Raji (cell line): ENCODE data around the gene RIC3.

Experiments
- POLR2A ChIP-seq: IDR thresholded peaks from 2 replicates; pipeline ENCODE4 v1.6.1; 2011; ENCODE audit warnings: low read depth, low read length, control low read depth; ENCODE audit not compliant: insufficient read depth

The RIC3 gene

DNA sequence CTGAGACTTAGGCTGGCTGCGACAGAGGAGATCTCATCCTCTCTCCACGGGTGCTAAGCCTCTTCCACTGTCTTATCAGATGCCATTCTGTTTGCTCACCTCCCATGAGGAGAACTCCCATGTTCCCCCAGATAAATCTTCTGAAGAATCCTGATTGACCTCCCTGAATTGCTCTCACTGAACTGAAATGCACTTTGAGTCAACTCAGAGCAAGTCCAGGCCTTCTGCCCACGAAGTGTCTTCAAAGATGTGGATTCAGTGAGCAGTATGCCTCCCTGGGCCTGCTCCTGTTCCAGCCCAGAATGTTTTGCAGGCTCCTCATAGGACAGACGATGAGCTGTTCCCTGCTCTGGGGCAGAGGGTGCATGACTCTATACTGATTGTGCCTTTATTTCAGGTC is 70.5 kb downstream of the RIC3 start:
- TF ChIP-seq POLR2A: no peak

DNA sequence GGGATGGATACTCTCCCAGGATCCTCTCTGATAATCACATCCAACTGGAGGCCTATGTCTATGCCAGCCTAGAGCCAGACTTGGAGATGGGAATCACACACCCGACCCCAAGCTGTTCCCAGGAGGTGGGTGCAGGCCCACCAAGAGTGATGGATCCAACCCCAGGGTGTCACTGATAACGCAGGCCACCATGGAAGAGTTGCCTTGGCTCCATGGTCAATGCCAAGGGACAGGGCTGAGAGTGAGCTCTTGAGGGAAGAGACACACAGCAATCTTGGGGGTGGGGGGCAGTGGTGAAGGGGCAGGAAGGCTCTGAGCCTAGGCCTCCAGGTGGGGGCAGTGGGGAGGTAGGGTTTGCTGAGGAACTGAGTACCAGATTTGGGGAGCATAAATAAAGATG is 70.9 kb downstream of the RIC3 start:
- no peak for TF ChIP-seq POLR2A

- TF ChIP-seq POLR2A: no peak
Observed at GRCh38 chr11:8097468-8097867, 71.4 kb downstream of the RIC3 start.

DNA sequence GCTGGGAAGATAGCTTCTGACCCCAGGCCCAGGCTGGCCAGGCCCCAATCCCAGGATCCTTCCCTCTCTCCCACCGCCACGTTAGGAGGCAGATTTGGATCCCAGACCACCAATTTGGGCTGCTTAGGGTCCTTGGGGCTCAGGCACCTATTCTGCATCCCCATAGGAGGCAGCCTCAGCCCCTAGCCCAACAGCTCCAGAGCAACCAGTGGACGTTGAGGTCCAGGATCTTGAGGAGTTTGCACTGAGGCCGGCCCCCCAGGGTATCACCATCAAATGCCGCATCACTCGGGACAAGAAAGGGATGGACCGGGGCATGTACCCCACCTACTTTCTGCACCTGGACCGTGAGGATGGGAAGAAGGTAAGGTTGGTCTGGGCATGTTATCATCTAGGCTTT is 71.8 kb downstream of the RIC3 start:
- no peak for TF ChIP-seq POLR2A

- no peak for TF ChIP-seq POLR2A
Observed at GRCh38 chr11:8096575-8096974, 72.2 kb downstream of the RIC3 start.

DNA sequence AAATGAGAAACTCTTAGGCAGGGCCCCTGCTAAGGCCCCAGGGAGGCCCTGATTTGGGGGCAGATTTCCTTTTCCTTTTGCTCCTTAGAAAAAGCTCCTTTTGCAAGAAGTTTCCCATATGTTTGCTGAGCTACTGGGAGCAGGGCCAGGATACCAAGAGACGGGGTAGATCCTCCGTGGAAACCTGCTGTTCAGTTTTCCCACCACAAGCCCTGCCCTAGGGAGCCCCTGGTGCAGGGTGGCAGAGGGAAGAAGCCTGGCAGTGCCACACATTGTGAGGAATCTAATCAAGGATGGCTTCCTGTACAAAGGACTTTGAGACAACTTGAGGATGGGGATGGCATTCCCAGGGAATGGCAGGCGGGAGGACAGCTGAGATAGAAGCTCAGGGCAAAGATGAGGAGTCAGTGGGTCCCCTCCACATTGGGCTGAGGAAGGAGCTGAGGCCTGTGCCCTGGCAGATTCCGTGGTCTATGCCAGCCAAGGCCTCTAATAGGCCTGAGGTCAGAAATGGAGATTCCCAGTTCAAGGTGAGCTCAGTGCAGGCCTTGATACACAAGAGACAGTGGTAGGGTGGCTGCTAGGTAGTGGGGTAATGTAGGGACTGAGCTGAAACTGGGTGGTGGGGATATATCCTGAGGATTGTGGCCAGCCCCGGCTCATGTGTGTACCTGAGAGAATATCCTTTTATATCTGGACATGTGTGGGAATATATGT is 72.9 kb downstream of the RIC3 start:
- no peak for TF ChIP-seq POLR2A

- no peak for TF ChIP-seq POLR2A
Observed at GRCh38 chr11:8095371-8095770, 73.5 kb downstream of the RIC3 start.

DNA sequence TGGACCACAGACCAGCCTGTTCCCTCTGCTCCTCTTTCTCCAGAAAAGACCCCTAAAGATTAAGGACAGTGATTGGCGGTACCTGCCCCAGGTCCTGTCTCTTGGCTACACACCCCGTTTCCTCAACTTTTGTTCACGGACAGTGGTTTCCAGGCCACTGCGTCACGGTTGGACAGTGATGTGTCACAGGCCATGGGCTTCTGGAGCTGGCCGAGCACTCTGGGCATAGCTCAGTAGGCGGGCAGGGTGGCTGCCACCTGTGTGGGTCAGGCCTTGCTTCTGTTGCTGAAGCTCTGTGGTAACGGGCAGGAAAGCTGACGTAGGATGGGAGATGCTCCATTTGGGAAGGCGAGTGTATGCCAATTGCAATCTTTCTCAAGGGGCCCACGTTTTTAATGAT is 74.2 kb downstream of the RIC3 start:
- TF ChIP-seq POLR2A: no peak

DNA sequence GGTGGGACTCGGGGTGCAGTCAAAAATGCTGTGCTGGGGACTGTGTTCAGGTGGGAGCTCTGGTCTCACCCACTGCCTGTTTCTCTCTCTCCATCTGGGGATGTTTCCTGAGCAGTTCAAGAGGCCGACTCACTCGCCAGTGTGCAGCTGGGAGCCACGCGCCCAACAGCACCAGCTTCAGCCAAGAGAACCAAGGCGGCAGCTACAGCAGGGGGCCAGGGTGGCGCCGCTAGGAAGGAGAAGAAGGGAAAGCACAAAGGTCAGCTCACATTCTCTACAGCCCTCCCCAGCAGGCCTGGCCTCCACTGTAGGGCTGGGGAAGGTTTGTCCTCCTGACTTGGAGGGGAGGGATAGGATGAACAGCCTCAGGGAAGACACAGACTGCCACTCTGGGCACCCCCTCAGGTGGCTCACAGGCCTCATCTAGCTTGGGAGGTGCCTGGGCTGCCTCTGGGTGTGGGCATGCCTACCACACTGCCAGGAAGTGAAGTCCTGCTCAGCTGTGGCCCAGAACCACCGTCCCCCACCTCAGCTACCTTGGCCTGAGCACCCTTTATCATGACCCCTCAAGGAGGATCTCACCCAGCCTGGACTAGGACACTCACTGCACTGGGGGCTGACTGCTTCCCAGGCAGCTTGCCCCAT is 74.8 kb downstream of the RIC3 start:
- no peak for TF ChIP-seq POLR2A

DNA sequence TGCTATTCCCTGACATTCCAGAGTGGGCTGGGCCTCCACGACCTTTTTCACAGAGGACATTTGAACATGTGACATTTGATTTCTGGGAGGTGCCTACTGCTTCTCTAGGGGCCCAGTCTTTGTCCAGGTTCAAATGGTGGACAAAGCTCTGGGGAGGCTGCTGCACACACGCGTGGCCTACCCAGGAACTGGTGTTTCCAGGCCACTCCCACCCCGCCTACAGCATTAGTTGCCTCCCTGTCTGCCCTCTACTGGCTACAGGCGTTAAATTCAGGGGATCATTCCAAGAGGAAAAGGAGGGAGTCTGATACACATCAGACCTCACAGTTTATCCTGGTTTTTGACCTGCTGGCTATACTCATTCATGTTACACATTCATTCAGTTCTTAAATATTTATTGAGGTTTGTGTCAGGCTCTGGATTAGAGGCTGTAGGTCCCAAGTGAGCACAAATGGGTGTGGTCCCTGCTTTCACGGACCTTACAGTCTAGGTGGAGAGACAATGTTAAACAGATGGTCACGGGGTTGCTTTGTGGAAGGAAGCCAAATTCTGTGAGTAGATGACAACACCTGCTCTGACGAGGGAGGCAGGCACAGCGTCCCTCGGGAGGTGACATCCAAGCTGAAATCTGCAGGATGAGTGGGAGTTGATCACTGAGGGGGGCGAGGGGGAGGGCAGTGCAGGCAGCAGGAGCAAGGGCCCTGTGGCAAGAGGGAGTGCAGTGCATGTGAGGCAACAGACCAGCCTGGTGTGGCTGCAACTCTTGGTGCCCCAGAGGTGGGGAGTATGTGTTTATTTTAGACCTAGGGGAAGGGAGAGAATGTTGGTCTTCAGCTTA is 76.0 kb downstream of the RIC3 start:
- no peak for TF ChIP-seq POLR2A

DNA sequence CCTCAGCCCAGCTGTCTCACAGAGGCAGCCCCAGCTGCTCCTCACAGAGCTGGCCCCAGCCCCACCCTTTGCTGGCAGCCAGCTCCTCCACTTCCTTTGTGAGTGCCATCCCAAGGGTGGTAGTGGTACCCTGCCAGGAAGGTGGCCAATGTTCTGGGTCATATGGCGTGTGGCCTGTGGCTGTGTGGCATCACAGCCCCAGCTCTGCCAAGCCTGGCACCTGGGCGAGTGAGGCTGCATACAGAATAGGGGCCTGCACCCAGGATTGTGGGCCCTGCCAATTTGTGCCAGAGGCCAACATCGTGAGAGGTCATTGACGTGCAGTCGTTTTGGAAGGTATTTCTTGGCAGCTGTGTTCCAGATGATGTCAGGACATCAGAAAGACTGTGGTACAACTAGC is 77.1 kb downstream of the RIC3 start:
- TF ChIP-seq POLR2A: no peak

GRCh38 chr11:8090756-8091155 is 78.1 kb downstream of the RIC3 start:
- TF ChIP-seq POLR2A: no peak

GRCh38 chr11:8089791-8090510 is 78.9 kb downstream of the RIC3 start:
- TF ChIP-seq POLR2A: no peak

GRCh38 chr11:8087756-8088155 is 81.1 kb downstream of the RIC3 start:
- no peak for TF ChIP-seq POLR2A

DNA sequence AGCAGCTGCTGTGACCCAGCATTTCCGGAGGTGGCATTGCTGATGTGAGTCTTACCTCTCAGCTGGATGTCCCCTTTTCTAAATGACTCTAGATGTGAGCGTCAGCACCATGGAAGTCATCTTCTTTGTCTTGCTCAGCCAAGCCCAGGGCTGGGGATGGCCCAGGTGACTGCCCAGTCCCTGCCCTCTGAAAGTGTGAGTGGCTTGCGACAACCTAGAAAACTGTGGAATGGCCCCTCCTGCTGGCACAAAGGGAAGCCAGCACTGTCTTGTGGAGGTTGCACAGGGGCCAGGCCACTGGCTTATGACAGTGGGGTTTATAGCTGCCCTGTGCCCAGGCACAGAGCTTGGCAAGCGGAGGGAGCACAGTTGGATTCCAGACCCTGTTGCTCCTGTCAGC is 81.6 kb downstream of the RIC3 start:
- no peak for TF ChIP-seq POLR2A
